GM19328 (cell line): ENCODE data around the gene GBE1.
"Not testable (repeated sequence)": the region's sequence is repeated elsewhere in the genome, so short reads cannot be mapped to it uniquely, and the experiment has no call there.

Experiments used
- ATAC-seq: cut with Tn5 transposase; IDR thresholded peaks from one replicate; pipeline ENCODE4 v1.9.1; 2021; ENCODE audit warnings: mild to moderate bottlenecking, moderate library complexity; ENCODE audit not compliant: unreplicated experiment

The GBE1 gene

DNA sequence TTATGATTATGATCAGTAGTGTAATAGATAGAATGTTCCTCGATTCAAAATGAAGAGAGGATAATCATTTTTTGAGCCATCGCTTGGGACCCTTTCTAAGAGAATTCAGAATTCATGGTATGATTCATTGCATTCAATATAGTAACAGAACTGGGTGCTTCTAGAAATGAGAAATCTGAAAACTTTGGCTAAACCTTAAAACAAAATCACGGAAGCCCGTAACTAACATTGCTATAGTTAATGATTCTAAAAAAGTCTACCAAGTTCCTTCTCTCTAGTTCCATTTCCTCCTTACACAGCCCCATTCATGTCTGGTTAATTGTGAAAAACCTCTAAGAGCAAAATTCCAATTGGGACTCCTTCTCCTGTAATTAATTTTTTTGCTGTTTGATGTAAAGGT is 217.1 kb downstream of the GBE1 start:
- no peak for ATAC-seq

GRCh38 chr3:81540787-81541186 is 220.7 kb downstream of the GBE1 start:
- ATAC-seq = no peak

DNA sequence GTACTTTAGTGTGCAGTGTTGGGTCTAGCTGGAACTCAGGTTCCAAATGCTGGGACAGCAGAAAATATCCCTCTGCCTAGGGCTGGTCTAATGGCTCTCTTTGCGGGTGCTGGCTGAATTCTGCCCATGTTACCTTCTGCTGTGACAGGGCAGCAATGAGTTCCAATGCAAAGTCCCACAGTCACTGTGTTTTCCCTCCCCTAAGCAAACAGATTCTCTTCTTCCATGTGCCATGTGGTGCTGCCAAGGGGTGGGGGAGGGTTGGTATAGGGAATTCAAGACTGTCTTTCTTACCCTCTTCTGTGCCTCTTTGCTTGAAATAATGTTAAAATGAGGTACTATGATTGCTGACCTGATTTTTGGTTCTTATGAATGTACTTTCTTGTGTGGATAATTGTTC is 229.6 kb downstream of the GBE1 start:
- no peak for ATAC-seq

GRCh38 chr3:81531263-81531662 is 230.2 kb downstream of the GBE1 start:
- ATAC-seq = no peak

DNA sequence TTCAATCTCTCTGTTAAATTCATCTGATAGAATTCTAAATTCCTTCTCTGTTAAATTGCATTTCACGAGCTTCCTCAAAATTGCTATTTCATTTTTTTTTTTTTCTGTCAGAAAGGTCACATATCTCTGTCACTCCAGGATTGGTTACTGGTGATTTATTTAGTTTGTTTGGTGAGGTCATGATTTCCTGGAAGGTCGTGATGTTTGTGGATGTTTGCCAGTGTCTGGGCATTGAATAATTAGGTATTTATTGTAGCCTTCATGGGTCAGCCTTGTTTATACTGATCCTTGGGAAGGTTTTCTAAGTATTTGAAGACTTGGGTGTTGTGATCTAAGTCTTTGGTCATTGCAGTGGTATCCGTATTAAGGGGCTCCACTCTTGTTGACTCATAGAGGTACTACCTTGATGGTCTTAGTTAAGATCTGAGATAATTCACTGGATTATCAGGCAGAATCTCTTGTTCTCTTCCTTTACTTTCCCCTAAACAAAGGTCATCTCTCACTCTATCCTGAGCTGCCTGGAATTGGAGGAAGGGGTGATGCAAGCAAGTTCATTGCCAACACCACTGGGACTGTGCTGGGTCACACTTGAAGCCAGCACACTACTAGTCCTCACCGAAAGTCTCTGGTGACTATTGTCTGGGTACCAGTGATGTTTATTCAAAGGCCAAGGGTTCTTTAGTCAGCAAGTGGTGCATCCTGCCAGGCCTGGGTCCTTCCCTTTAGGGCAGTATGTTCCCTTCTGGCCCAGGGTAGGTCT is 231.1 kb downstream of the GBE1 start:
- no peak for ATAC-seq

DNA sequence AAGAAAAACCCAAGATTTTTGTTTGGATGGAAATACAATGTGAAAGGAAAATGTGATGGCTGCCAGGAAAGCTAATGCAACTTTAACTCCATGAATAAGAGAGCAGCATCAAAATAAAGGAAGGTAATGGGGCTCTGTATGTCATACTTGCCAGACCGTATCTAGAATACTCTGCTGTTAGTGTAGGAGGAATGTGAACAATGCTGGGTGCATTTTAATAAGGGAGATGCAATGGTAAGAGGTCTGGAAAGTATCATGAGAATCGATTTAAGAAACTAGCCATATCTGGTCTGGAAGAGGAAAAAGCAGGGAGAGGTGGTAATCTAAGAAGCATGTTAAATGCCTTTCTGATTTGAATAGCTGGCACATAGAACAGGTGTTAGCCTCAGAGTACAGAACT is 239.6 kb downstream of the GBE1 start:
- no peak for ATAC-seq

DNA sequence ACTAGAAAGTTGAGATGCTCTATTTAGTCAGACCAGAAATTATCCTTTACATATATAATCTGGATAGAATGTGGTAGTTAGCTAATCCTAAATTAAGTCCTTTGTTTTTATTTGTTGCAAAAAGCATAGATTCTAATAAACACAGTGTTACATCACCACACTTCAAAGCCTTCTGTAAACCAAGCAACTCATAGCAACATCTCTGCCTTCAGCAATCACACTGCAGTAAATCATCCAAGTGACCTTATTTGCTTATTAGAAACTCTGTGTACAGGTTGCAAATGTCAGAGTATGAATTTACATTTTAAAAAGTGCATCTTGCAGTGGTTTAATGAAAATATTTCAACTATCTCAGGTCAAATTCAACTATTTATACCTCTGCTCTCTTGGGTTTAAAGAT is 242.5 kb downstream of the GBE1 start:
- ATAC-seq = no peak

- no peak for ATAC-seq
Observed at GRCh38 chr3:81516042-81516441, 245.4 kb downstream of the GBE1 start.

DNA sequence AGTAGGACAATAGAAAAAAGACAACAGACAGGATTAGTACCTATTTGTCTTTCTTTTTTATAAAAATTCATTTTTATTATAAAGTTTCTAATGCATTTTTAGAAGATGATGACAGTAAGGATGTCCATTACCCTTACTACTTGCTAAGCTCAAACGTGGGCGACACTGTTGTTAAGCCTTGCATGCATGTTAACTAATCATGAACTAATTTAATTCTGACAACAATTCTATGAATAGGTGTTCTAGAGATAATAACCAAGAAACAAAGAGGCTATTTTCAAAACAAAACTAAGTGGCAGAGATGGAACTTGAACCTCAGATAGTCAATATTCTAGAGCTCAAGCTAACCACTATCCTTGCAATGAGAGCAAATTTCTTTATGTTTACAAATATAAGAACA is 247.9 kb downstream of the GBE1 start:
- no peak for ATAC-seq

DNA sequence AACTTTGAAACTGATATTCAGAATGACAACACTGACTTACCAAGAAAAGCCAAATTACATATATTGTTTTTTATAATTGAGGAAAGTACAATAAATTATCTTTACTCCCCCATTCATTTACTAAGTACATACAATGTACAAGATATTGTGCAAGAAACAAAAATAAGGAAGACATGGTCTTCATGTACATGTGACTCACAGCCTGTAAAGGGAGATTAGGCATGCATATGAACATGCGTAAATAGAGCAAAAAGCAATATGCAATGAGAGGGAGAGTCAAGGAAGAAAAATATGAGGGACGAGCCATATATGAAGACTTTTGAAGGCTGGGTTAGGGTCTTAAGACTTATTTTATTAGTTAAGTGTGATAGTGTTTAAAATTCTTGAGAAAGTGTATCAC is 258.4 kb downstream of the GBE1 start:
- no peak for ATAC-seq

- no peak for ATAC-seq
Observed at GRCh38 chr3:81502236-81502635, 259.2 kb downstream of the GBE1 start.

GRCh38 chr3:81500039-81500438 is 261.4 kb downstream of the GBE1 start:
- ATAC-seq = peak; percentile 82

- ATAC-seq = no peak
Observed at GRCh38 chr3:81497572-81498251, 263.7 kb downstream of the GBE1 start.

GRCh38 chr3:81496407-81497104 is 264.9 kb downstream of the GBE1 start:
- no peak for ATAC-seq

- ATAC-seq = not testable (repeated sequence)
Observed at GRCh38 chr3:81492471-81492870, 269.0 kb downstream of the GBE1 start.

DNA sequence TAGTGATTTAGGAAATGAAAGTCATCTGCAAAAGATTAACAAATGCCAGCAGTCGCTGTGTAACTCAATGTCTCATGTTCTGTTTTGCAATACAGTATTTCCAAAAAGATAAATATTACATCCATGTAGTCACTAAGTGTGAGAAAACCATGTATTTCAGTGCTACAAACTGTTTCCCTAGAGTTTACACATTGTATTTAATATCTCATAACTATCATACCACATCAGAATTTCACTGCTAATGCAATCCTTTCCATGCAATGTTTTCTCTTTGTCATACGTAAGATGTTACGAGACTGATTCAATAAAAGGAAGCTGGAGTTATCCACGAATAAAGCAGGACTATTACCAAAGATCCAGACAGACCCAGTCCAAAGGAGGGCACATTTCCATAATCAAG is 269.4 kb downstream of the GBE1 start:
- no peak for ATAC-seq

GRCh38 chr3:81490541-81491288 is 270.7 kb downstream of the GBE1 start:
- peak; percentile 89 for ATAC-seq

DNA sequence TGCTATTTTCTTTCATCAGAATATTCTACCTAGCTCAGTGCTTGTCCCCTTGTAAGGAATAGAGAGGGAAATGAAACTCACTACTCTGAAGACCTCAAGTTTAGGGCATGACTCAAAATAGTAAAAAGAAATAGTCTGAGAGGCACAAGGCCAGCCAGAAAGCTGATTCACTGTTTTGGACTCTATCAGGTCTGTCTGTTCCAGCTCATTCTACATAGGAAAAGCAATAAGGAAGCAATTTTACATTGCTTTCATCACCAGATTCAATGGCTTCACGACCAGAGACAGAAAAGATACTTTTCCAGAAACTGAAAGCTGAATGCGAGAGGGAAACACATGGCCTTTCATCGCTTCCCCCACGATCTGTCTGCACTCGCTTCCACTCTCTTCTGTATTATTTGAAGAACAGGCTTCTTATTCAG is 276.0 kb downstream of the GBE1 start:
- peak; percentile 98 for ATAC-seq

- no peak for ATAC-seq
Observed at GRCh38 chr3:81484520-81484919, 276.9 kb downstream of the GBE1 start.

DNA sequence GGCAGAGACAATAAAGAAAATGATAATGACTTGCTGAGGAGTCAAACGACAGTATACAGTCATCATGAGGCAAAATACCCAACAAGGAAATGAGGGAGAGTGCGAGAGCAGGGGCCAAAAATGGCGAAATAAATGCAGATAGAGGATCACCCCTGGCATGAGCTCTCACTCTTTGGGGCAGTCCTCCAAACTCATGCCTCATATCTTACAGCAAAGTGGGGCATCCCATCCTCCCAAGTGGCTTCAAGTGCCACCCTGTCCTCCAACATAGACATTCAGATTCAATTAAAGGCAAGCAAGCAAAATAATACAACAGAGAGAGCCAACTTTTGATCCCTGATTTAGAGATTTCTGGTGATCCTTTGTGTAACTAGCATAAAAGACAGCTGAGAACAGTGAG is 278.4 kb downstream of the GBE1 start:
- no peak for ATAC-seq

GRCh38 chr3:81477740-81478139 is 283.7 kb downstream of the GBE1 start:
- no peak for ATAC-seq
